CD8-positive, alpha-beta memory T cell (primary cell): ENCODE measurements around the gene ATP5MK. TPM values are rescaled to one million over a fixed set of nuclear protein-coding genes. Genes with fewer than 3 reads are reported as not detected.

ENCODE experiments used
- CTCF ChIA-PET: fragments of 350-600 bp; sonication (Branson Sonifier 250); formaldehyde crosslinking; loops from one replicate; lab custom pipeline; 2021; ENCODE audit warnings: antibody characterized with exemption; lab: Charles Lee
- POLR2A ChIA-PET: fragments of 350-600 bp; sonication (Branson Sonifier 250); formaldehyde crosslinking; loops from one replicate; lab custom pipeline; 2021; ENCODE audit warnings: antibody characterized with exemption; lab: Charles Lee
- DNase-seq, 5 donors: peaks; one replicate each; pipeline versions ENCODE4 v3.0.0 to v3.0.0-alpha.2; 2020 to 2022; ENCODE audit warnings: mixed read lengths in 1 of 5
- H3K27ac ChIP-seq: one replicate; pipeline ENCODE4 v1.7.0; 2013; ENCODE audit warnings: low read depth, mild to moderate bottlenecking, low read length, moderate library complexity
- H3K27me3 ChIP-seq: 2 replicates; pipeline ENCODE4 v1.7.0; 2013; ENCODE audit warnings: low read length, mild to moderate bottlenecking; ENCODE audit not compliant: insufficient read depth, poor library complexity, severe bottlenecking
- H3K36me3 ChIP-seq: 2 replicates; pipeline ENCODE4 v1.7.0; 2013; ENCODE audit warnings: mild to moderate bottlenecking, low read length, moderate library complexity; ENCODE audit not compliant: insufficient read depth
- H3K4me1 ChIP-seq: 2 replicates; pipeline ENCODE4 v1.7.0; 2013; ENCODE audit warnings: mild to moderate bottlenecking, low read length, moderate library complexity; ENCODE audit not compliant: insufficient read depth
- H3K4me3 ChIP-seq: 2 replicates; pipeline ENCODE4 v1.7.0; 2013; ENCODE audit warnings: mild to moderate bottlenecking, low read length
- H3K9me3 ChIP-seq: 2 replicates; pipeline ENCODE4 v1.7.0; 2013; ENCODE audit warnings: mild to moderate bottlenecking, low read length
- H3K27ac Mint-ChIP-seq, 8 donors: one replicate each; pipeline ENCODE4 v1.8.0; 2020 to 2021; ENCODE audit warnings: mixed read lengths in 8 of 8, mild to moderate bottlenecking in 6 of 8, inconsistent platforms in 3 of 8, moderate library complexity in 3 of 8
- H3K27me3 Mint-ChIP-seq, 2 donors: one replicate each; pipeline ENCODE4 v1.8.0; 2020 to 2021; ENCODE audit warnings: mixed read lengths in 2 of 2, mild to moderate bottlenecking in 1 of 2, moderate library complexity in 1 of 2
- H3K36me3 Mint-ChIP-seq, 3 donors: one replicate each; pipeline ENCODE4 v1.8.0; 2020 to 2021; ENCODE audit warnings: mixed read lengths in 3 of 3, inconsistent platforms in 1 of 3, mild to moderate bottlenecking in 1 of 3
- H3K4me1 Mint-ChIP-seq, 3 donors: one replicate each; pipeline ENCODE4 v1.8.0; 2020 to 2021; ENCODE audit warnings: mixed read lengths in 3 of 3, inconsistent platforms in 1 of 3, mild to moderate bottlenecking in 1 of 3
- H3K4me3 Mint-ChIP-seq, 7 donors: one replicate each; pipeline ENCODE4 v1.8.0; 2020 to 2021; ENCODE audit warnings: mixed read lengths in 7 of 7, mild to moderate bottlenecking in 6 of 7, moderate library complexity in 4 of 7, inconsistent platforms in 2 of 7
- H3K9me3 Mint-ChIP-seq, 5 donors: one replicate each; pipeline ENCODE4 v1.8.0; 2020 to 2022; ENCODE audit warnings: mixed read lengths in 5 of 5, mild to moderate bottlenecking in 3 of 5, moderate library complexity in 2 of 5, inconsistent platforms in 1 of 5
- polyA plus RNA-seq: library from polyadenylated mRNA; unstranded; fragments of 300-500 nt; fragmentation: Illumina TruSeq; gene quantifications from one replicate; pipeline ENCODE4 v1.2.3, GENCODE V29; 2021
- total RNA-seq, 2 experiments: library from RNA; stranded (reverse); gene quantifications; one replicate each; pipeline ENCODE4 v1.2.3, GENCODE V29; 2021

ATP5MK gene
- total RNA-seq: 100 to 1,000 TPM; 438 to 454 TPM
- 553 TPM for polyA plus RNA-seq

GRCh38 chr10:103396067-103396788 lies at the start of gene ATP5MK, which contains the start of gene PDCD11:
TSS of gene ATP5MK (minus strand) at chr10:103396475. CDS start at chr10:103392457, 4,018 bp downstream.
TSS of gene PDCD11 (plus strand) at chr10:103396626. CDS start at chr10:103398427, 1,801 bp downstream.
- ChIA-PET CTCF (interaction anchor here (0.8 to 1.0 kb wide), 2 partner anchors 21 to 28 kb away, joined by 3 read pairs; no protein-coding TSS in a partner anchor), POLR2A (interaction anchor here (0.5 to 1.2 kb wide), 2 partner anchors 27 to 50 kb away, joined by 3 to 10 read pairs; no protein-coding TSS in a partner anchor)
- Histone ChIP-seq H3K27me3 (no peaks in the 10 kb centered on the region), H3K9me3 (no peaks in the 10 kb centered on the region), H3K27ac (peak within 1 kb of the TSS; percentile 76), H3K4me1 (peaks cover 43% of the 10 kb centered on the region), H3K4me3 (peak within 1 kb of the TSS; percentile 96), H3K36me3 (peaks cover 18% of the 10 kb centered on the region)
- DNase-seq: peak; percentile 89 to 96 (median 92)
- peak within 1 kb of the TSS; percentile 92 to 99 (median 98) for H3K4me3 Mint-ChIP-seq
- peak within 1 kb of the TSS; percentile 72 to 97 (median 96) for H3K27ac Mint-ChIP-seq
- H3K36me3 Mint-ChIP-seq: peaks cover 0 to 66% (median 5%) of the 10 kb centered on the region in 3 donors
- H3K4me1 Mint-ChIP-seq: peaks cover 55 to 66% (median 65%) of the 10 kb centered on the region in 3 donors
- H3K27me3 Mint-ChIP-seq: no peaks in the 10 kb centered on the region
- no peaks in the 10 kb centered on the region for H3K9me3 Mint-ChIP-seq

- ChIA-PET POLR2A (no interaction called here), CTCF (no interaction called here)
- peak overlapping the region in 6 of 8 donors; percentile 27 to 77 (median 48) for H3K27ac Mint-ChIP-seq
- no peaks in the 10 kb centered on the region for H3K9me3 ChIP-seq
- H3K27me3 Mint-ChIP-seq: no peaks in the 10 kb centered on the region
- H3K4me1 Mint-ChIP-seq: peaks cover 29 to 53% (median 37%) of the 10 kb centered on the region in 3 donors
- H3K4me1 ChIP-seq: peaks cover 17% of the 10 kb centered on the region
- H3K4me3 ChIP-seq: no peak overlapping the region
- DNase-seq: peak in 1 of 5 donors; percentile 18
- H3K36me3 ChIP-seq: peaks cover 35% of the 10 kb centered on the region
- H3K9me3 Mint-ChIP-seq: no peaks in the 10 kb centered on the region
- peaks cover 9 to 90% (median 13%) of the 10 kb centered on the region in 3 donors for H3K36me3 Mint-ChIP-seq
- H3K27me3 ChIP-seq: no peaks in the 10 kb centered on the region
- no peak overlapping the region for H3K27ac ChIP-seq
- H3K4me3 Mint-ChIP-seq: peak overlapping the region in 1 of 7 donors; percentile 27
These were observed 49.1 kb upstream of the ATP5MK start for GRCh38 chr10:103445366-103445765.

GRCh38 chr10:103444478-103444877 lies 48.2 kb upstream of the ATP5MK start:
- peaks cover 39% of the 10 kb centered on the region for H3K36me3 ChIP-seq

GRCh38 chr10:103443475-103444185 lies 47.4 kb upstream of the ATP5MK start:
- Histone ChIP-seq H3K4me1 (peaks cover under 1% of the 10 kb centered on the region), H3K36me3 (peaks cover 33% of the 10 kb centered on the region), H3K9me3 (no peaks in the 10 kb centered on the region), H3K27ac (no peak overlapping the region), H3K27me3 (no peaks in the 10 kb centered on the region), H3K4me3 (no peak overlapping the region)
- POLR2A ChIA-PET: interaction anchor here (0.6 to 0.7 kb wide), 2 partner anchors 9 to 16 kb away, joined by 3 read pairs; partner anchors contain the start of gene CALHM2
- Mint-ChIP-seq H3K4me1 (peaks cover 12 to 35% (median 20%) of the 10 kb centered on the region in 3 donors), H3K27ac (peak overlapping the region in 6 of 8 donors; percentile 43 to 90 (median 63)), H3K27me3 (no peaks in the 10 kb centered on the region), H3K4me3 (no peak overlapping the region), H3K9me3 (no peaks in the 10 kb centered on the region), H3K36me3 (peaks cover 2 to 88% (median 10%) of the 10 kb centered on the region in 3 donors)
- CTCF ChIA-PET: interaction anchor here (1.6 kb wide), 1 partner anchor 42 kb away, joined by 5 read pairs; no protein-coding TSS in a partner anchor
- peak in 1 of 5 donors; percentile 11 for DNase-seq

More at GRCh38 chr10:103444478-103444877, 48.2 kb upstream of the ATP5MK start:
- Histone ChIP-seq H3K9me3 (no peaks in the 10 kb centered on the region), H3K4me1 (peaks cover 8% of the 10 kb centered on the region), H3K27me3 (no peaks in the 10 kb centered on the region), H3K4me3 (no peak overlapping the region), H3K27ac (no peak overlapping the region)
- peaks cover 20 to 44% (median 28%) of the 10 kb centered on the region in 3 donors for H3K4me1 Mint-ChIP-seq
- no peak overlapping the region for H3K4me3 Mint-ChIP-seq
- H3K27me3 Mint-ChIP-seq: no peaks in the 10 kb centered on the region
- peaks cover 9 to 90% (median 15%) of the 10 kb centered on the region in 3 donors for H3K36me3 Mint-ChIP-seq
- H3K9me3 Mint-ChIP-seq: no peaks in the 10 kb centered on the region
- DNase-seq: peak in 1 of 5 donors; percentile 26
- CTCF ChIA-PET: no interaction called here
- peak overlapping the region in 4 of 8 donors; percentile 27 to 47 (median 38) for H3K27ac Mint-ChIP-seq
- POLR2A ChIA-PET: no interaction called here

GRCh38 chr10:103442031-103442461 lies 45.8 kb upstream of the ATP5MK start:
- POLR2A ChIA-PET: no interaction called here
- H3K36me3 Mint-ChIP-seq: peaks cover 0 to 90% (median 14%) of the 10 kb centered on the region in 3 donors

GRCh38 chr10:103441611-103442010 lies 45.3 kb upstream of the ATP5MK start:
- peaks cover 40% of the 10 kb centered on the region for H3K36me3 ChIP-seq
- no peak overlapping the region for H3K27ac ChIP-seq
- ChIA-PET CTCF (interaction anchor here (1.8 kb wide), 1 partner anchor 25 kb away, joined by 6 read pairs; no protein-coding TSS in a partner anchor), POLR2A (no interaction called here)
- peaks cover 0 to 90% (median 14%) of the 10 kb centered on the region in 3 donors for H3K36me3 Mint-ChIP-seq
- H3K4me1 ChIP-seq: no peaks in the 10 kb centered on the region
- H3K27me3 ChIP-seq: no peaks in the 10 kb centered on the region
- no peak overlapping the region for H3K4me3 Mint-ChIP-seq
- H3K9me3 Mint-ChIP-seq: no peaks in the 10 kb centered on the region
- H3K27me3 Mint-ChIP-seq: no peaks in the 10 kb centered on the region
- H3K4me1 Mint-ChIP-seq: peaks cover 0 to 19% (median 9%) of the 10 kb centered on the region in 3 donors
- no peak for DNase-seq
- H3K27ac Mint-ChIP-seq: peak overlapping the region in 3 of 8 donors; percentile 60 to 65 (median 62)
- H3K9me3 ChIP-seq: no peaks in the 10 kb centered on the region
- H3K4me3 ChIP-seq: no peak overlapping the region

More at GRCh38 chr10:103442031-103442461, 45.8 kb upstream of the ATP5MK start:
- Histone ChIP-seq H3K4me1 (no peaks in the 10 kb centered on the region), H3K27ac (no peak overlapping the region), H3K36me3 (peaks cover 40% of the 10 kb centered on the region), H3K9me3 (no peaks in the 10 kb centered on the region), H3K27me3 (no peaks in the 10 kb centered on the region), H3K4me3 (no peak overlapping the region)
- Mint-ChIP-seq H3K4me1 (peaks cover 0 to 24% (median 12%) of the 10 kb centered on the region in 3 donors), H3K27me3 (no peaks in the 10 kb centered on the region), H3K9me3 (no peaks in the 10 kb centered on the region), H3K27ac (peak overlapping the region in 2 of 8 donors; percentile 60 to 62), H3K4me3 (no peak overlapping the region)
- CTCF ChIA-PET: interaction anchor here (1.6 to 1.8 kb wide), 2 partner anchors 25 to 43 kb away, joined by 5 to 6 read pairs; no protein-coding TSS in a partner anchor
- DNase-seq: peak in 1 of 5 donors; percentile 18

- H3K4me3 ChIP-seq: no peak overlapping the region
- ChIA-PET POLR2A (no interaction called here), CTCF (interaction anchor here (1.8 kb wide), 1 partner anchor 24 kb away, joined by 6 read pairs; no protein-coding TSS in a partner anchor)
- H3K4me1 Mint-ChIP-seq: peaks cover 4 to 19% (median 7%) of the 10 kb centered on the region in 3 donors
- H3K9me3 ChIP-seq: no peaks in the 10 kb centered on the region
- peak overlapping the region in 1 of 8 donors; percentile 38 for H3K27ac Mint-ChIP-seq
- H3K9me3 Mint-ChIP-seq: no peaks in the 10 kb centered on the region
- no peaks in the 10 kb centered on the region for H3K27me3 ChIP-seq
- H3K4me1 ChIP-seq: no peaks in the 10 kb centered on the region
- no peak overlapping the region for H3K4me3 Mint-ChIP-seq
- DNase-seq: peak in 1 of 5 donors; percentile 15
- peaks cover 0 to 91% (median 14%) of the 10 kb centered on the region in 3 donors for H3K36me3 Mint-ChIP-seq
- H3K27me3 Mint-ChIP-seq: no peaks in the 10 kb centered on the region
- H3K36me3 ChIP-seq: peaks cover 40% of the 10 kb centered on the region
- H3K27ac ChIP-seq: no peak overlapping the region
These were observed 44.9 kb upstream of the ATP5MK start for GRCh38 chr10:103441206-103441605.
